GM23338 (cell line): ENCODE results near the gene RAP1GAP. TPM values are rescaled to one million over a fixed set of nuclear protein-coding genes. Genes with fewer than 3 reads are reported as not detected.

Source experiments
- ATAC-seq: fragments of 200-7000 bp; cut with Tn5 transposase; 3 replicates; pipeline ENCODE4 v1.9.1; 2020
- DNase-seq: peaks from one replicate; pipeline ENCODE4 v3.0.0-alpha.2; 2015; ENCODE audit warnings: low spot score
- H2AFZ ChIP-seq: fragments of 200-600 bp; sonication (generic); 2 replicates; pipeline ENCODE4 v1.8.0; 2016; ENCODE audit warnings: antibody characterized with exemption, mild to moderate bottlenecking, moderate library complexity
- H3F3A ChIP-seq: fragments of 200-600 bp; sonication (generic); replicated peaks from 2 replicates; pipeline ENCODE4 v1.8.0; 2017; ENCODE audit warnings: antibody characterized with exemption, mixed run types, low read depth
- H3K27ac ChIP-seq: fragments of 200-600 bp; sonication (generic); 2 replicates; pipeline ENCODE4 v1.6.1; 2016; ENCODE audit warnings: low read depth
- H3K27me3 ChIP-seq: fragments of 200-600 bp; sonication (generic); 2 replicates; pipeline ENCODE4 v1.8.0; 2016; ENCODE audit warnings: mild to moderate bottlenecking, mixed run types, moderate library complexity; ENCODE audit not compliant: insufficient read depth
- H3K36me3 ChIP-seq: fragments of 200-600 bp; sonication (generic); 2 replicates; pipeline ENCODE4 v1.8.0; 2016; ENCODE audit warnings: mild to moderate bottlenecking; ENCODE audit not compliant: insufficient read depth
- H3K4me1 ChIP-seq: fragments of 200-600 bp; sonication (generic); 2 replicates; pipeline ENCODE4 v1.8.0; 2016; ENCODE audit warnings: mild to moderate bottlenecking, moderate library complexity; ENCODE audit not compliant: insufficient read depth
- H3K4me2 ChIP-seq: fragments of 200-600 bp; sonication (generic); 2 replicates; pipeline ENCODE4 v1.7.1; 2017; ENCODE audit warnings: mixed run types
- H3K4me3 ChIP-seq: fragments of 200-600 bp; sonication (generic); 2 replicates; pipeline ENCODE4 v1.6.1; 2016; ENCODE audit warnings: mixed run types
- H3K79me2 ChIP-seq: fragments of 200-600 bp; sonication (generic); replicated peaks from 2 replicates; pipeline ENCODE4 v1.8.0; 2017; ENCODE audit warnings: mild to moderate bottlenecking; ENCODE audit not compliant: insufficient read depth
- H3K9me2 ChIP-seq: fragments of 200-600 bp; sonication (generic); 2 replicates; pipeline ENCODE4 v1.8.0; 2017; ENCODE audit not compliant: insufficient read depth
- H4K20me1 ChIP-seq: fragments of 200-600 bp; sonication (generic); replicated peaks from 2 replicates; pipeline ENCODE4 v1.8.0; 2017; ENCODE audit warnings: mild to moderate bottlenecking; ENCODE audit not compliant: insufficient read depth
- H3K27ac Mint-ChIP-seq: 2 replicates; pipeline ENCODE4 v1.8.0; 2020; ENCODE audit warnings: inconsistent platforms, mild to moderate bottlenecking, moderate library complexity, mixed read lengths
- H3K27me3 Mint-ChIP-seq: 3 replicates; pipeline ENCODE4 v1.8.0; 2022; ENCODE audit warnings: low read depth, mild to moderate bottlenecking, moderate library complexity, mixed read lengths, inconsistent platforms; ENCODE audit not compliant: insufficient read depth, poor library complexity
- H3K36me3 Mint-ChIP-seq: 3 replicates; pipeline ENCODE4 v1.8.0; 2021; ENCODE audit warnings: low read depth, mild to moderate bottlenecking, inconsistent platforms, moderate library complexity, mixed read lengths
- H3K4me1 Mint-ChIP-seq: 3 replicates; pipeline ENCODE4 v1.8.0; 2020; ENCODE audit warnings: mild to moderate bottlenecking, inconsistent platforms, mixed read lengths
- H3K4me3 Mint-ChIP-seq: 3 replicates; pipeline ENCODE4 v1.8.0; 2021; ENCODE audit warnings: moderate library complexity, mild to moderate bottlenecking, inconsistent platforms, mixed read lengths
- H3K9me3 Mint-ChIP-seq: 3 replicates; pipeline ENCODE4 v1.8.0; 2020; ENCODE audit warnings: moderate library complexity, mild to moderate bottlenecking, inconsistent platforms, mixed read lengths
- ETS1 ChIP-seq: IDR thresholded peaks from 2 replicates; pipeline ENCODE4 v1.6.1; 2016; ENCODE audit warnings: antibody characterized with exemption
- JUNB ChIP-seq: IDR thresholded peaks from one replicate; pipeline ENCODE4 v1.6.1; 2016; ENCODE audit warnings: antibody characterized with exemption; ENCODE audit not compliant: unreplicated experiment
- POLR2AphosphoS5 ChIP-seq: IDR thresholded peaks from 2 replicates; pipeline ENCODE4 v1.6.1; 2016; ENCODE audit warnings: antibody characterized with exemption, low read depth
- ZNF114 ChIP-seq: fragments of 250-450 bp; sonication (Bioruptor Pico); IDR thresholded peaks from 2 replicates; pipeline ENCODE4 v1.5.0; 2020; ENCODE audit warnings: mild to moderate bottlenecking, moderate library complexity
- ZNF331 ChIP-seq: fragments of 250-450 bp; sonication (Bioruptor Pico); IDR thresholded peaks from 2 replicates; pipeline ENCODE4 v1.5.0; 2020; ENCODE audit warnings: low read depth, mild to moderate bottlenecking, moderate library complexity
- polyA plus RNA-seq: library from polyadenylated mRNA; unstranded; fragments of >200 nt; fragmentation: Nextera tagmentation; extraction: Ambion mirVana; gene quantifications from 2 replicates; pipeline ENCODE4 v1.2.1, GENCODE V29; 2016
- total RNA-seq: library from RNA; depleted of rRNA; stranded (reverse); fragments of >200 nt; shearing (Covaris generic); gene quantifications from 2 replicates; pipeline ENCODE4 v1.2.3, GENCODE V29; 2014
- TF ChIP-seq, protein P1 (sequence below), 2 experiments: fragments of 200-600 bp in 1 of 2; sonication (generic) in 1 of 2; conservative IDR thresholded peaks; 2 replicates each; pipeline versions ENCODE4 v1.5.1 to v1.6.1; 2016 to 2017; ENCODE audit warnings: antibody characterized with exemption in 2 of 2, low read depth in 2 of 2, mild to moderate bottlenecking in 2 of 2, moderate library complexity in 1 of 2

The RAP1GAP gene
- total and polyA plus RNA-seq, 2 experiments from 2014 or later, result 4.3 to 6.6 TPM

GRCh38 chr1:21621761-21622436 lies 47.3 kb downstream of the RAP1GAP start:
- H3K9me2 ChIP-seq, result no peaks in the 10 kb centered on the region
- H3K4me1 Mint-ChIP-seq, result peaks cover 26% of the 10 kb centered on the region
- TF ChIP-seq POLR2AphosphoS5 (no peak), ZNF331 (no peak), ETS1 (no peak), JUNB (no peak), ZNF114 (CRISPR knock-in tag) (no peak)
- TF ChIP-seq, protein P1, sequence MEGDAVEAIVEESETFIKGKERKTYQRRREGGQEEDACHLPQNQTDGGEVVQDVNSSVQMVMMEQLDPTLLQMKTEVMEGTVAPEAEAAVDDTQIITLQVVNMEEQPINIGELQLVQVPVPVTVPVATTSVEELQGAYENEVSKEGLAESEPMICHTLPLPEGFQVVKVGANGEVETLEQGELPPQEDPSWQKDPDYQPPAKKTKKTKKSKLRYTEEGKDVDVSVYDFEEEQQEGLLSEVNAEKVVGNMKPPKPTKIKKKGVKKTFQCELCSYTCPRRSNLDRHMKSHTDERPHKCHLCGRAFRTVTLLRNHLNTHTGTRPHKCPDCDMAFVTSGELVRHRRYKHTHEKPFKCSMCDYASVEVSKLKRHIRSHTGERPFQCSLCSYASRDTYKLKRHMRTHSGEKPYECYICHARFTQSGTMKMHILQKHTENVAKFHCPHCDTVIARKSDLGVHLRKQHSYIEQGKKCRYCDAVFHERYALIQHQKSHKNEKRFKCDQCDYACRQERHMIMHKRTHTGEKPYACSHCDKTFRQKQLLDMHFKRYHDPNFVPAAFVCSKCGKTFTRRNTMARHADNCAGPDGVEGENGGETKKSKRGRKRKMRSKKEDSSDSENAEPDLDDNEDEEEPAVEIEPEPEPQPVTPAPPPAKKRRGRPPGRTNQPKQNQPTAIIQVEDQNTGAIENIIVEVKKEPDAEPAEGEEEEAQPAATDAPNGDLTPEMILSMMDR (conservative IDR thresholded peaks at IDR 0.05; ENCODE audit: low read depth in 2 of 2), result no peak
- no peaks in the 10 kb centered on the region; the same call in 2 of the 3 replicates for H3K36me3 Mint-ChIP-seq
- peak; percentile 13 for ATAC-seq
- peak overlapping the region; percentile 57 for H3K4me3 ChIP-seq
- H3K27me3 ChIP-seq, result peaks cover 11% of the 10 kb centered on the region
- H3K27me3 Mint-ChIP-seq, result peaks cover 28% of the 10 kb centered on the region
- H3K9me3 Mint-ChIP-seq, result no peaks in the 10 kb centered on the region
- no peaks in the 10 kb centered on the region; the same call in 1 of the 2 replicates for H4K20me1 ChIP-seq
- no peak for DNase-seq
- H3K4me3 Mint-ChIP-seq, result peak overlapping the region; percentile 72
- peaks cover 7% of the 10 kb centered on the region; the same call in 1 of the 2 replicates for H3F3A ChIP-seq
- no peak overlapping the region for H2AFZ ChIP-seq
- H3K4me1 ChIP-seq, result peaks cover 16% of the 10 kb centered on the region
- H3K27ac ChIP-seq, result no peak overlapping the region
- H3K4me2 ChIP-seq, result peak overlapping the region; percentile 86
- H3K27ac Mint-ChIP-seq, result no peak overlapping the region
- no peaks in the 10 kb centered on the region for H3K79me2 ChIP-seq
- no peaks in the 10 kb centered on the region for H3K36me3 ChIP-seq

DNA sequence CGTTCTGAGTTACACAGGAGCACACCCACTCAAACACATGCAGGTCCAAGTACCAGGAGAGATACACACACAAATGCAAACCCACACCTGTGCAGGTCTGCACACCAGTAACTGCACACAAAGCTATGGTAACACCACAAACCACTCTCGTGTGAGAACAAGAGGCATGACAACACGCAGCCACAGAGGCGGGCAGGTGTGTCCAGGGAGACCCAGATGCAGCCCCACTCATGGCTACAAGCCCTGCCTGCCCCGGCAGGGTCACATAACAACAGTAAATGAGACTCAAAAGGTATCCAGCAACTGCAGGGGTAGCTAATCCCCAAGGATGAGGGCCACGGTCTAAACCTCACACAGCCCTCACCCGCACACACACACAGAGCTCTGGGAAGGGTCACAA lies 48.1 kb downstream of the RAP1GAP start:
- no peaks in the 10 kb centered on the region for H3K9me2 ChIP-seq
- peak overlapping the region; percentile 72 for H3K4me3 Mint-ChIP-seq
- ATAC-seq (no peak), DNase-seq (no peak)
- TF ChIP-seq ETS1, result no peak
- no peak for TF ChIP-seq ZNF114 (CRISPR knock-in tag)
- H4K20me1 ChIP-seq, result no peaks in the 10 kb centered on the region; the same call in 1 of the 2 replicates
- H3F3A ChIP-seq, result peaks cover 4% of the 10 kb centered on the region; the same call in 1 of the 2 replicates
- peaks cover 26% of the 10 kb centered on the region for H3K4me1 Mint-ChIP-seq
- no peak overlapping the region for H3K27ac Mint-ChIP-seq
- peaks cover 28% of the 10 kb centered on the region for H3K27me3 Mint-ChIP-seq
- no peaks in the 10 kb centered on the region for H3K9me3 Mint-ChIP-seq
- H3K27ac ChIP-seq, result no peak overlapping the region
- H3K36me3 Mint-ChIP-seq, result no peaks in the 10 kb centered on the region; the same call in 2 of the 3 replicates
- H3K27me3 ChIP-seq, result peaks cover 11% of the 10 kb centered on the region
- no peaks in the 10 kb centered on the region for H3K36me3 ChIP-seq
- H3K79me2 ChIP-seq, result no peaks in the 10 kb centered on the region
- H3K4me1 ChIP-seq, result peaks cover 16% of the 10 kb centered on the region
- H3K4me2 ChIP-seq, result no peak overlapping the region; the same call in 1 of the 2 replicates
- H2AFZ ChIP-seq, result no peak overlapping the region
- H3K4me3 ChIP-seq, result 0 out of 2 replicates have a peak overlapping the region, but pooled peaks have one; percentile 57
